Activated T-cell treated with anti-CD3 and anti-CD28 coated beads for 4 hours (primary cell): Measurements from ENCODE around the gene PANX2.

ENCODE experiments used
- DNase-seq: peaks from one replicate; pipeline ENCODE4 v3.0.0-alpha.2; 2020

PANX2 gene

DNA sequence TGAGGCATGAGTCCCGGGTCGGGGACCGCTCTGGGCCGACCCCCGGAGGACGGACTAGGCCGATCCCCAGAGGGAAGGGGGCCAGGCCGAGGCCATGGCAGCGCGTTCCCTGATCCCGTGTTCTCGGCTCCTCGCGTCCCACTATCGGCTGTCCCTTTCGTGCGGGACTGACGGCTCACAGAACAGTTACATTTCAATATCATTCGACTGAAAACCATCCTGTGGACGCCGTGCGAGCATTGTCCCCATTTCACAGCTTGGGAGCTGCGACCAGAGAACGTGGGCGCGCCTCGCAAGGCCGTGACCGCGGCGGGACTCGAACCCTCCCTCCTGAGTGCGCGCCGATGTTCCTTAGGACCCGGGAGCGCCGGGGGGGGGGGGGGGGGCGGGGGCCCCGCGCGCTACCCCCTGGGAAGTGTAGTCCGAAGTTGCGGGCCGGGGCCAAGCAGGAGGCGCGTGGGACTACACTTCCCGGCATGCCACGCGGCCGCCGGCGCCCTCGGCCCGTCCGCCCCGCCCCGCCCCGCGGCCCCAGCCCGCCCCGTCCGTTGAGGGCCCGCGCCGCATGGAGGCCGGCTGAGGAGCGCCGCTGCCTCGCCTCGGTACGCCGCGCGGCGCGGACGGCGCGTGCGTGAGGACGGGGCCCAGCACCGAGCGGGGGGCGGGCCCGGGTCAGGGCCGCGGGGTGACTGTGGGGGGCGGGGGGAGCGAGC is 15.0 kb downstream of the PANX2 start, which contains the start of gene TRABD:
TRABD (plus strand) TSS at position 539 of the 713 bp plus-strand sequence. CDS start 7,148 bp downstream, outside the sequence.
- peak; percentile 80 for DNase-seq

DNA sequence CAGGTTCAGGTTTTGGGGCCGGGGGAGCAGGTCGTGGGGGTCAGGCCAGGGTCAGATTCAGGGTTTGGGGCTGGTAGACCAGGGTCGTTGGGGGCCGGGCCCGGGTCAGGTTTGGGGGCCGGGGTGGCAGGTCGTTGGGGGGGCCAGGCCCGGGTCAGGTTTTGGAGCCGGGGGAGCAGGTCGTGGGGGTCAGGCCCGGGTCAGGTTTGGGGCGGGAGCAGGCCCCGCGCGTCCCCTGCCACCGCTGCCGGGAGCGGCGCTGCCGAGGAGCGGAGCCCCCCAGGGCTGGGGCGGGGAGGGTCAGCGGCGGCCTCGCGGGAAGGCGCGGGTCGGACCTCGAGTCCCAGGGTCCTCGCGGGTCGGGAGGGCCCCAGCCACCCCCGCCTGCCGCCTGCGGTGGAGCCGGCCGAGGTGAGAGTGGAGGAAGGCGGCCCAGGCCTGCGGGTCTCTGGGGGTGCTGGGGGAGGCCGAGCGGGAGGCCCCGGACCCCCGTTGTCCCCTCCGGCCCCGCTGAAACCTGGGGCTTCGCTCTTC is 15.7 kb downstream of the PANX2 start:
- no peak for DNase-seq

DNA sequence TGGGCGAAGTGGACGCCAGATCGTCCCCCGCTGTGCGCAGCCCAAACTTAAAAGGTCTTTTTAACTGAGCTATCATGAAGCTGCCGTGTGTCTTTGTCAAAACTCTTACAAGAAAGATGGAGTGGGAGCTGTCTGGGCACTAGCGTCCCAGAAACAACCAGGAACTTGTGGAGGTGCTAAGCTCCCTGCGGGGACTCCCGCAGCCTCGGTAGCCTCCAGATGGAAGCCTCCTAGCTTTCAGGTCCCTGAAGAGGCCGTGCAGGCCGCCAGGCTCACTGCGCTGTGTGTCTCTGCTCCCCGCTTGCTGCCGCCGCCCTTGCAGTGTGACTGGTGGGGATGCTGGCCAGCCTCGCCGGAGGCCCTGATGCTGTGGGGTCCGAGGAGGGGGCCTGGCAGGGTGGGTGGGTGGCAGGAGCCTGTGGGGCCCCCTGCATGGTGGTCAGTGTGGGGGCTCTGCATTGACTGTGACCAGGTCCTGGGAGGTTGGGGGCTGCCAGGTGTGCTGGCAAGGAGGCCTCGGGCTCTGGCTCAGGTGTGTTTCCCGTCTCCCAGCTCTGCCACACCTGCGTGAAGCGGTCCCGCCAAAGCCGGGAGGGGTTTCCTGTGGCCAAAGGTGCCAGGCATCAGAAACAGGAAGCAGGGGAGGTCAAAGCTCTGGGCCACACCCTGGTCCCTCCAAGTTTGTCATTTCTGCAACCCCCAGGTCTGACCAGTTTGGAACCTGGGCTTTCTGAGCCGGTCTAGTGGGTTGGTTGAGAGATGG is 16.4 kb downstream of the PANX2 start:
- DNase-seq = no peak

DNA sequence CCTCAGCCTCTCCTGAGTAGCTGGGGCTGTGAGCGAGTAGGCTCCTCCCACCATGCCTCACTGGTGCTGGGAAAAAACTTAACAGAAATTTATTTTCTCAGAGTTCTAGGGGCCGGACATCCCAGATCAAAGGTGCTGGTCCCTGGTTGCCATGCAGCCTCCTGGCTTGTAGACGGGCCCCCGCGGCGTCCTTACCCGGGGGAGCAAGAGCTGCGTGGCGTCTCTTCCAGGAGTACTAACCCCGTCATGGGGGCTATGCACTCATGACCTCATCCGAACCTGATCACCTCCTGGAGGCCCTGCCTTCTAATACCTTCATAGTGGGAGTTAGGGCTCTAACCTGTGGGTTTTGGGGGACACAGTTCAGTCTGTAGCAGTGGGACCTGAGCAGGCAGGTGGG is 17.8 kb downstream of the PANX2 start:
- DNase-seq = no peak

DNA sequence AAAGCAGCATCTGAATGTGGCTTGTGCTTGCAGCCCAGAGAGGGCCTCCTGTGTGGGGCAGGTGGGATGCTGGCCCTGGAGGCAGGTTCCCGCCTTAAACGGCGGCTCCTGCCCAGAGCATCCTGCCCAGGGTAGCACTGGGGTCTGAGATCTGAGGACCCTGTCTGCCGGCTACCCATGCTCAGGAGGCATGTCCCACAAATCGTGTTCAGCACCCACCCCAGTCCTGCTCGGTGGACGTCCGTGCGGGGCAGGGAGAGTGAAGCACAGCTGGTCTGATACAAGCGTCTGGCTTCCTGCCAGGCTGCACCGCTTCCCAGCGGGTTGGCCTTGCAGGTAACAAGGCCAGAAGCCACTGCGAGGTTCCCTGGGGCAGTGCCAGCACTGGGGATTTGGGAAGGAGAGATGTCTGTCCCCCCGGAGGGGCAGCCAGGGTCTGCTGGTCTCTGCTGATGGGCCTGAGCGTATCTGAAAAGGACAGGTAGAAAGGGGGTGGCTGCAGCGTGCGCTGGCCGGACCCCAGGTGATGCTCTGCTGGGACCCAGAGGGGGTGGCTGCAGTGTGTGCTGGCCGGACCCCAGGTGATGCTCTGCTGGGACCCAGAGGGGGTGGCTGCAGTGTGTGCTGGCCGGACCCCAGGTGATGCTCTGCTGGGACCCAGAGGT is 18.8 kb downstream of the PANX2 start:
- no peak for DNase-seq

DNA sequence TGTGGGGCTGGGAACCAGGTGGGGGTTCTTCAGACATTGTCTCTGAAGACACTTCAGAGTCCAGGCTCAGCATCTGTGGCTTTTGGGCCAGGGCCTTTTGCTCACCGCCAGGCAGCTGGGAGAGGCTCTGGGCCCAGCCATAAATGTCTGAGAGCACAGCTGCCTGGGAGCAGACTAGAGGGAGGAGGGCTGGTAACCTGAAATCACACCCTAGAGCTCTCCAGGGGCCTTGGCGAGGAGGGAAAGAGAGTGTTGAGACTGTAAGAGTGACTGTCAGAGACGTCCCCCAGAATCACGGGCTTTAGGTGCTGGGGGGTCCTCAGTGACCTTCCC is 19.3 kb downstream of the PANX2 start:
- no peak for DNase-seq

DNA sequence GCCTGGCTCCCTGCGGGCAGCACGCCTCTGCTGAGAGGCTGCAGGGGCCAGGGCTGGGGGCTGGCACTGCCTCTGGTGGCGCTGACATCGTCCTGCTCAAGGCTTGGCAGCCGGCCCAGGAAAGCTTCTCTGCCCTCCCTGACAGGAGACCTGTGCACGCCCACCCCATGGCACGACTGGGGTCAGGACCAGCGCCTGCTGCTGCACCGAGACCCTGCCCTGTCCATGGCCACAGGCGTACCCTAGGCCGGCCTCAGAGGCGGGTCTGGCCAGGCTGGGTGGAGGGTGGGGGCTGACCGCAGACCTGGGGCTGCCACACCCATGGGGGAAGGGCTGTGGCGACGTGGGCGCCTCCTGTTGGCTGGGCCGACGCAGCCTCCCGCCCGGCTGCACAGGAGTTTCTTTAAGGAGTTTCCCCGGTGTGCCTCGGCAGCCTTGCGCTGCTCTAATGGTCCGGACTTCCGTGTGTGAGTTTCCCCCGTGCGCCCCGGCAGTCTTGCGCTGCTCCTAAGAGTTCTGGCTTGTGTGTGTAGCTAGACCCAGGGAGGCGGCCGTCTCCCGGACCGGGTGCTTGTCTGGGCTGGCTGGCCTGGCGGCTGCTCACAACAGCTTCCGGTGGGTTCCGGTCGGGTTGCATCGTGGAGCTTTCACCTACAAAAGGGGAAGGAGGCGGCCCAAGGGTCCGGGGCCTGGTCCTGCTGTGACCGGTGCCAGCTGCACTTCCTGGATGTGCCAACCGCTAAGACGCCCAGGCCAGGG is 19.8 kb downstream of the PANX2 start:
- DNase-seq = peak; percentile 53

DNA sequence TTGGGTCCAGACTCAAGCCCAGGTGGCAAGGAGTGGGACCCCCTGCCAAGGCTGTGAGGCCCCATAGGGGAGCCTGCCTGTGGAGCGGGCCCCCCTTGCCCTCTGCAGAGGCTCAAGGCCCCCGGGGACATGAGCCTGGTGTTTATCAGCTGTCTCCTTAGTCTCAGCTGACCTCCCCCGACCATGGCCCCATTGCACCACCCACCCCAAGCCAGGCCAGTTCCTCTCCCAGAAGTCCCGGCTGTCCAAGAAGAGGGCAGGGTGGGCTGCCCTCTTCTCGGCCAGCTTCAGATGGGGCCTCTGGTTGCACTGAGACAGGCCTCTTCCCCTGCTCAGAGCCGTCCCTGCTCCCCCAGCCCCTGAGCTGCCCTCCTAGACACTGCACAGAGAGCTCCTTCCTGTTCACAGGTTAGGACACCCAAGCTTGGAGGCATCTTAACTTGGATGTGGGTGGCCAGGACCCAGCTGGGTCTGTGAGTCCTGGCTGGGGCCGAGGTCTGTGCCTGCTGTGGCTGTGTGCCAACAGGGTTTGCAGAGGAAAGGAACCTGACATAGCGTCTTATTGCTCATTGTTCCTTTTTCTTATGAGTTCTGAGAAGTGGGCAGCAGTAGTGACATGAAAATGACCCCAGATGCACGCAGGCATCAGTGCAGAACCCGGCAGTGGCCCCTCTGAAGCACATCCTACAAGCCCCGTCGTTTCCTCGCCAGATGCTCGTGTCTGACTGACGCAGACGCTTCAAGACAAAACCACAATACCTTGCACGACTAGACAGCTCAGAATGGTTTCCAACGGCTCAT is 20.6 kb downstream of the PANX2 start:
- DNase-seq = peak; percentile 52

DNA sequence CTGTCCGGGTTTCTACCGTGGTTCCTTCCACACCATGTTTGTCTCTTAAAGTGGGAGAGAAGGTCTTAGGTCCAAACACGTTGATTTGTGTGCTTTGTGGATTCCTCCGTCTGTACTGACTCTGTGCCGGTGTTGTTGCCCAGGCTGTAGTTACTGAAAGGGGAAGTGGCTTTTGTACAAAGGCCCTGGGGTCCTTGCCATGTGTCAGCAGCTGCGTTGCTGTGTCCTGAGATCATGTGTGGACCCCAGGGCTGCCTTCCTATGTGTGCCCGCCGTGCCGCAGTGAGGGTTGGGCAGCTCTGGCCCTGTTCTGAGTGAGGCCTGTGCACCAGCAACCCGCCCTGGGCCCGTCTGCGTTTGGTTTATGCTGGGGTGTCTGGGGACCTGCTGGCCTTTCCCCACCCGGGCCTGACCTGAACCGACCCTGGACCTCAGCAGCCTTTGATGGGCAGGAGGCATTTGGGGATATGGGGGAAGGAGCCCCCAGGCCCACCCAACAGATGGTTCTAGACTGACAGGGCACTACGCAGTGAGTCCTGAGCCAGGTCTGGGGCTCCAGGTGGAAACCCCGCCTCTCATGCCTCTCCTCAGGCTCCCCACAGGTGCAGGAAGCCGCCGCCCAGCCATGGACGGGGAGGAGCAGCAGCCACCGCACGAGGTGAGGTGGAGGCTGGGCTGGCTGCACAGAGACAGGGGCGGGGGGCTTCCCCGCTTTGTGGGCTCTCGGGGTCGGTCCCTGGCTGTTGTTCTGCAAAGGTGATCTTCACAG is 22.1 kb downstream of the PANX2 start:
- DNase-seq = no peak

DNA sequence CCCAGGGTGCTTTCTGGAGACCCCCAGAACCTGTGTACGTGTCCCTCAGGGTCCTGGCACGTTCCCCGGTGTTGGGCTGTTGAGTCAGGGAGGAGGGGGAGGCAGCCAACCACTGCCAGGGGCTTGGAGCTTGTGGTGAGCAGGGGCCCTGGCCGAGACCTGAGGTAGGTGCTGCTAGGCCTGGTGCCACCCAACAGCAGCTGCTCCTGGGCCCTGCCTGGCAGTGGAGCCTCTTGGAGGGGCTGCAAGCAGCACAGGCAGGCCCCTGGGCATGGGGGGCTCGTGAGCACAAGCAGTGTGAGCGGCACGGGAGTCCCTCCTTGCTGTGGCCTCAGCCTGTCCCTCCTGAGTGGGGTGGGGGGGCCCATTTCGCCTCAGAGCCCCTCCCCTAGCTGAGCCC is 23.1 kb downstream of the PANX2 start:
- no peak for DNase-seq

DNA sequence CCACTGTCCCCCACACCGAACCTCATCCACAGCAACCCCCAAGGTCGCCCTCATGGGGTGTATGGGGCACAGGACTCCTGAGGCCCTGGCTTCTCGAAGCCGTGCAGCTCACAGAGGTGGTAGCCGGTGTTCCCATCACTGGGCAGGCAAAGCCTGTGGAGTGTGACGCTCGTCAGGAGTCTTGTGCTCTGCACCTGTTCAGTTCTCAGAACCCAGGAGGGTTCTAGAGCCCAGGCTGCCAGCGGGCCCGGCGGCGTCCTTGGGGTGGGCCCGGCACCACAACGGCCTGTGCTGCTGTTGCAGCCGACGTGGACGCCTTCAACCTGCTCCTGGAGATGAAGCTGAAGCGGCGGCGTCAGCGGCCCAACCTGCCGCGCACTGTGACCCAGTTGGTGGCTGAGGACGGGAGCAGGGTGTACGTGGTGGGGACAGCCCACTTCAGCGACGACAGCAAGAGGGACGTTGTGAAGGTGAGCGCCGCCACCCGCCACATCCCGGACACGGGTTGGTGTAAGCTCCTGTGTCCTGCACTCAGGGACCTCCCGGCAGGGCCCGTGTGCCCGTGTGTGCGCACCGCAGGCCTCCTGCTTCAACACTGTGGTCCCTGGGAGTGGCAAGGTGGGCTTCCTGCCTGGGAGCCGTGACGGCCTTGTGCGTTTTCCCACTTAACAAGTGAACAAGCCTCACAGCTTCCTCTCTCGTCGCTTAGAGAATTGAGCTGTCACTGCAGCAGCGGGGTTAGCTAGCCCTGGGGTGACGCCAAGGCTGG is 23.7 kb downstream of the PANX2 start:
- no peak for DNase-seq

DNA sequence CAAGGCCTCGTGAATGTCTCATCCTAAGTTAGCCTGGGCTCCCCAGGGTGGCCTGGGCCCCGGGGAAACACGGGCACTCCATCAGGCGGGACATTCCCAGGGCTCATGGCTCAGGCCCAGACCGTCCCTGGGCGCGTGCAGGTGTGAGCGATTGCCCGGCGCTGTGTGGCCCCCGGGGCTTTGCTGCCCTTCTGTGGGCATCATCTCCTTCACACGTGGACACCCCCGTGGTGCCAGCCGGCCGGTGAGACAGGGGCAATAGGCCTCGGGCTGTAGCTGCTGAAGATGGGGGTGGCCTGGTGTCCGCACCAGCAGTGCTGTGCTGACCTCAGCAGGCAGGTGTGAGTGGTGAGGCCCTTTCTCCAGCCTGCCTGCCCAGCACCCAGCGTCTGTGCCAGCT is 25.7 kb downstream of the PANX2 start:
- no peak for DNase-seq

DNA sequence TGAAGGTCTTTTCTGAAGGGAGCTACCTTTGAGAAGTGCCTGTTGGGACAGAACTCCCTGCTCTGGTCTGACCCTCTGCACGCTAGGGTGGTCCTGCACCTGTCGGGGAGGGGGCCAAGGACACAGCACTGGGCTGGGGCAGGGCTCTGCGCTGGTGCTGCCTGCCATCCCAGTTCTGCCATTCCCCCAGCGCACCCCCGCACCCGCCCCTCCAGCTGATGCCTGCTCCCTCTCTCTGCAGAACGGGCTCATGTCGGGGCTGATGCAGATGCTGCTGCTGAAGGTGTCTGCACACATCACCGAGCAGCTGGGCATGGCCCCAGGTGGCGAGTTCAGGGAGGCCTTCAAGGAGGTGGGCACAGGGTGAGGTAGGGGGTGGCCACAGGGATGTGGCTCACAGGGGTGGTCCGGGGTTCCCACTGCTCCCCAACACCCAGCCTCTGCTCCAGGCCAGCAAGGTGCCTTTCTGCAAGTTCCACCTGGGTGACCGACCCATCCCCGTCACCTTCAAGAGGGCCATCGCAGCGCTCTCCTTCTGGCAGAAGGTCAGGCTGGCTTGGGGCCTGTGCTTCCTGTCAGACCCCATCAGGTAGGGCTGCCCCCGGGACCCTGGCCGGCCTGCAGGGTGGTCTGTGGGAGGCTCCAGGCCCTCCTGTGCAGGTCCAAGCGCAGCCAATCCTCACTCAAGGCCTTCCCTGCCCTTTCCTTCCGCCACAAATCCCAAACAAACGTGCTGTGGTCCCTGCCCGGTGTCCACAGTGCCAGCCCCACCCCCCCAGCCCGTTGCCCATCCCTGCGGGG is 26.7 kb downstream of the PANX2 start:
- no peak for DNase-seq

DNA sequence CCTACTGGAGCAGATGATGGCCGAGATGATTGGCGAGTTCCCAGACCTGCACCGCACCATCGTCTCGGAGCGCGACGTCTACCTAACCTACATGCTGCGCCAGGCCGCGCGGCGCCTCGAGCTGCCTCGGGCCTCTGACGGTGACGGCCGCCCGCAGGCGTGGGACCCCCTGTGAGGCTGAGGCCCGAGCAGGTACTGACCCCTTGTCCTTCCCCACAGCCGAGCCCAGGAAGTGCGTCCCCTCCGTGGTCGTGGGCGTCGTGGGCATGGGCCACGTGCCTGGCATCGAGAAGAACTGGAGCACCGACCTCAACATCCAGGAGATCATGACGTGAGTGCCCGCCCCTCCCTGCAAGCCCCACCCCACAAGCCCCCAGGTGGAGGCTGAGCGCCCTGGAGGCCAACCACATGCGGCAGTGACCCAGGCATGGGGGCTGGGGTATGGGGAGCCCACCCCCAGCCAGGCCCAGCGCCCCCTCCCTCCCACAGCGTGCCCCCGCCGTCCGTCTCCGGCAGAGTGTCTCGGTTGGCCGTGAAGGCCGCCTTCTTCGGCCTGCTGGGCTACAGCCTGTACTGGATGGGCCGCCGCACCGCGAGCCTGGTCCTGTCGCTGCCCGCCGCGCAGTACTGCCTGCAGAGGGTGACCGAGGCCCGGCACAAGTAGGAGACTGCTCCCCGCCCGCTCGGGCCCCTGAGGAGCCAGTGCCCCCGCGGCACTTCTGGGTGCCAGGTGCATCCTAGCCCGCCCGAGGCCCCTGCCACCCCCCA is 27.5 kb downstream of the PANX2 start:
- DNase-seq = no peak

DNA sequence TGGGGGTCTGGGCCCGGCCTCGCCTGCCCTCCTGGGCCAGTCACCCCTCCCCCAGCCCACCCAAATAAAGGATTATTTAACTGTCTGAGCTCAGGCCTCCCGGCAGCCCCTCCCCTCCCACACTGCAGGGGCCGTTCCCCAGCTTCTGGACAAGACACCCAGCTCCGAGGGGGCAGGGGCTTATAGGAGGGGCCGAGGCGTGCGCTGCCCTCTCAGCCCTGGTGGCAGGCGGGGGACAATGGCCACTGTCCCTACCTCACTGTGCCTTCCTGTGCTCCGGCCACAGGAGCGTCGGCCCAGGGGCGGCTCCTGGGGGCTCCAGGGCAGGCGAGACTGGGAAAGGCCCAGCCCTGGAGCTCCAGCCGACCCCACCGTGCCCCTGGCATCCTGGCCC is 28.1 kb downstream of the PANX2 start:
- DNase-seq = no peak

DNA sequence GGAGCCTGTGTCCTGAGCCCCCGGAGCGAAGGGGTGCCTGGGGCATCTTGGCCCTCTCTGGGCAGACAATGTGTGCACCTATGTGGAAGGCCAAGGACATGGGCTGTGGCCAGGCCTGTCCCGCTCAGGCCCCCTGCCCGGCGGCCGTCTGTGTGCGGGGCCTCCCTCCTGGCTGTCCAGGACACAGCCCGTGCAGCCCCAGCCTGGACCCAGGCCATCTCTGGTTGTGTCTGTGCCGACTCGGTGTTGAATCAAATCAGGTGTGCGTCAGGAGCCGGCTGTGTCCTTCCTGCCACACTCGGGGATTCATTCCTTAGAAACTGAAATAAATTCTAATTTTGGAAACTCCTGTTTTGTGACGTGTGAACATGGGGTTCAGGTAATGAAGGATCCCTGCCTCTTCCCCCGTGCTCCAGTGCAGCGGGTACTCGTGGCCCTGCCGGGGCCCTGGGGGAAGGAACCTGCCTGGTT is 28.8 kb downstream of the PANX2 start:
- no peak for DNase-seq

DNA sequence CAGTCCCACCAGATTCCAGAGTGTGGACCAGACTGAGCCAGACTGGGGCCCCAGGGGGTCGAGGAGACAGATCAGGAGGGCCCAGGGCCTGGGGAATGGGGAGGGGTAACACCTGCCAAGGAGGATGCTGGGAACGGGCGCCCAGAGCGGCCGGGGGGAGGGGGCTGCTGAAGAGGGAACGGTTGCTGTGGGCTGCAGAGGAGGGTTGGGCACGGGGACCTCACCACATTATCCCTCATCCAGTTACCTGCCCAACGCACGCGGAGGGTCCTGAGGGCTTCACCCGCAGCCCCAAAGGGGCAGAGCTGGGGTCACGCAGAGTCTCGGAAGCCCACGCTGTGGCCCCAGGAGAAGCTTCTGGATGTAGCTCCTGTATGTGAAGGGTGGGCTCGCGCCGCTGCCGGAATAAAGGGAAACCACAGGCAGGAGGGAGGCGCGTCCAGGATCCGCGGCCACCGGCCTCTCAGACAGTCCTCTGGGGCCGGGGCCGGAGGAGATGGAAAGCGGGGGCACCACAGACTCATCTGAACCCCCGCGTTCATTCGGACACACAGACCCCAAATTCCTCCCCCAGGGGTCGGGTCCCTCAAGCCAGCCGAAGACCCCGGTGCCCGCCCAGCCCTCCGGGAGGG is 29.4 kb downstream of the PANX2 start:
- DNase-seq = no peak
